OCI-LY7 (cell line): ENCODE data around the gene PCDHA9. TPM values are rescaled to one million over a fixed set of nuclear protein-coding genes. Genes with fewer than 3 reads are reported as not detected.

Experiments
- BruUV-seq: library from RNA; stranded (reverse); fragments of 400-500 nt; replicated peaks from 2 replicates; lab custom pipeline; 2021; lab: Mats Ljungman, UMichigan
- CTCF ChIA-PET: fragments of 300-600 bp; sonication (Branson Sonifier 250); formaldehyde crosslinking; loops from one replicate; lab custom pipeline; 2022; ENCODE audit warnings: antibody characterized with exemption; ENCODE audit not compliant: unreplicated experiment; lab: Charles Lee
- POLR2A ChIA-PET: fragments of 300-600 bp; sonication (Branson Sonifier 250); formaldehyde crosslinking; loops from one replicate; lab custom pipeline; 2022; ENCODE audit warnings: antibody characterized with exemption; lab: Charles Lee
- DNase-seq: peaks from one replicate; pipeline ENCODE4 v3.0.0-alpha.2; 2015; ENCODE audit warnings: low spot score
- H2AFZ ChIP-seq: fragments of 200-600 bp; sonication (generic), shearing (Covaris generic); 2 replicates; pipeline ENCODE4 v1.6.1; 2014; ENCODE audit warnings: mild to moderate bottlenecking, antibody characterized with exemption, low read length, moderate library complexity
- H3K27ac ChIP-seq: fragments of 200-600 bp; sonication (generic); 2 replicates; pipeline ENCODE4 v1.5.1; 2014; ENCODE audit warnings: mixed run types, low read depth, mild to moderate bottlenecking, moderate library complexity, low read length, inconsistent platforms; ENCODE audit not compliant: poor library complexity, severe bottlenecking
- H3K36me3 ChIP-seq: fragments of 200-600 bp; sonication (generic); 2 replicates; pipeline ENCODE4 v1.6.1; 2014; ENCODE audit warnings: mild to moderate bottlenecking, antibody characterized with exemption, low read length, moderate library complexity, mixed read lengths; ENCODE audit not compliant: insufficient read depth
- H3K4me1 ChIP-seq: fragments of 200-600 bp; sonication (generic); 2 replicates; pipeline ENCODE4 v1.5.1; 2014; ENCODE audit warnings: mild to moderate bottlenecking, low read length; ENCODE audit not compliant: insufficient read depth, poor library complexity, severe bottlenecking
- H3K4me2 ChIP-seq: fragments of 200-600 bp; sonication (generic); 2 replicates; pipeline ENCODE4 v1.6.1; 2014; ENCODE audit warnings: mild to moderate bottlenecking, low read length
- H3K4me3 ChIP-seq: fragments of 200-600 bp; sonication (generic); 2 replicates; pipeline ENCODE4 v1.5.1; 2014; ENCODE audit warnings: mild to moderate bottlenecking, low read depth, low read length; ENCODE audit not compliant: poor library complexity, severe bottlenecking
- H3K79me2 ChIP-seq: fragments of 200-600 bp; sonication (generic); 2 replicates; pipeline ENCODE4 v1.6.1; 2016; ENCODE audit warnings: low read depth, mild to moderate bottlenecking, low read length, moderate library complexity, mixed read lengths; ENCODE audit not compliant: insufficient read depth
- H3K9me2 ChIP-seq: fragments of 200-600 bp; sonication (generic); 2 replicates; pipeline ENCODE4 v1.6.1; 2016; ENCODE audit warnings: mild to moderate bottlenecking, low read length, mixed read lengths; ENCODE audit not compliant: insufficient read depth
- H3K9me3 ChIP-seq: fragments of 200-600 bp; sonication (generic); 2 replicates; pipeline ENCODE4 v1.6.1; 2014; ENCODE audit warnings: mild to moderate bottlenecking, mixed run types, low read length, mixed read lengths
- H4K20me1 ChIP-seq: fragments of 200-600 bp; sonication (generic); 2 replicates; pipeline ENCODE4 v1.6.1; 2014; ENCODE audit warnings: mild to moderate bottlenecking, antibody characterized with exemption, low read length, moderate library complexity, mixed read lengths; ENCODE audit not compliant: insufficient read depth
- EZH2phosphoT487 ChIP-seq: fragments of 200-600 bp; sonication (generic); IDR thresholded peaks from 2 replicates; pipeline ENCODE4 v1.6.1; 2018; ENCODE audit warnings: low read depth, borderline replicate concordance, mild to moderate bottlenecking, mixed run types, antibody characterized with exemption, low read length, moderate library complexity, mixed read lengths
- intact Hi-C: fragments of 100-400 bp; cut with micrococcal nuclease; formaldehyde crosslinking; loops from one replicate; pipeline ENCODE4 v1.10.0; 2022; ENCODE audit not compliant: unreplicated experiment
- total RNA-seq, 2 experiments: library from RNA; depleted of rRNA in 1 of 2; stranded (reverse); fragments of >200 nt in 1 of 2; shearing (Covaris generic) in 1 of 2; gene quantifications; 2 replicates each; pipeline ENCODE4 v1.2.3, GENCODE V29; 2014 to 2022
- TF ChIP-seq, protein P1 (sequence below): fragments of 200-600 bp; sonication (generic); conservative IDR thresholded peaks from 2 replicates; pipeline ENCODE4 v1.5.1; 2014; ENCODE audit warnings: mild to moderate bottlenecking, antibody characterized with exemption, low read length, moderate library complexity, mixed read lengths

PCDHA9 gene
- total RNA-seq, 2 experiments from 2014 or later = not detected

DNA sequence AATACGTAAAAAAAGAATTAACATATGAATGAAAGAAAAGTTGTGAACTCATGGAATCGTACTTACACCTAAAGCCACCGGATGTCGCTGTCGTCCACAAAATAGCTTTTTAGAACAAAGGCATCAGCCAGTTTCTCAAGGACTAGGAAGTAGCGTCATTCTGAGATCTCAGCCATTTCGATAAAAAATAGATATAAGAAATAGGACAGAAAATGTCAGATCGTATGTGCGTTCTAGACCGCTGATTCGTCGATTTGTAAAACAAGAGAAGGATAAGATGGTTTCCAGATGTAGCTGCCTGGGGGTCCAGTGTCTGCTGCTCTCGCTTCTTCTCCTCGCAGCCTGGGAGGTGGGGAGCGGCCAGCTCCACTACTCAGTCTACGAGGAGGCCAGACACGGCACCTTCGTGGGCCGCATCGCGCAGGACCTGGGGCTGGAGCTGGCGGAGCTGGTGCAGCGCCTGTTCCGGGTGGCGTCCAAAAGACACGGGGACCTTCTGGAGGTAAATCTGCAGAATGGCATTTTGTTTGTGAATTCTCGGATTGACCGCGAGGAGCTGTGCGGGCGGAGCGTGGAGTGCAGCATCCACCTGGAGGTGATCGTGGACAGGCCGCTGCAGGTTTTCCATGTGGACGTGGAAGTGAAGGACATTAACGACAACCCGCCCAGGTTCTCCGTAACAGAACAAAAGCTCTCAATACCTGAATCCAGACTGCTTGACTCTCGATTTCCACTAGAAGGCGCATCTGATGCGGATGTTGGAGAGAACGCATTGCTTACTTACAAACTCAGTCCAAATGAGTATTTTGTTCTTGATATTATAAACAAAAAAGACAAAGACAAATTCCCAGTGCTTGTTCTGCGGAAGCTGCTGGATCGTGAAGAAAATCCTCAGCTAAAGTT lies 7.8 kb downstream of the PCDHA9 start, which contains the start of gene PCDHA10:
Gene PCDHA10, plus strand, starts transcription at position 126 of the 903 bp plus-strand sequence. Its CDS starts 152 bp downstream, at position 278.
- Histone ChIP-seq H3K4me3 (no peak within 1 kb of the TSS), H3K9me3 (no peaks in the 10 kb centered on the region), H2AFZ (no peak within 1 kb of the TSS), H3K27ac (no peak within 1 kb of the TSS), H3K4me2 (no peak within 1 kb of the TSS), H3K4me1 (no peaks in the 10 kb centered on the region), H3K36me3 (no peaks in the 10 kb centered on the region), H3K79me2 (no peaks in the 10 kb centered on the region), H3K9me2 (no peaks in the 10 kb centered on the region), H4K20me1 (no peaks in the 10 kb centered on the region)
- BruUV-seq = no TSS peak
- POLR2A ChIA-PET = no interaction called here
- TF ChIP-seq, protein P1, sequence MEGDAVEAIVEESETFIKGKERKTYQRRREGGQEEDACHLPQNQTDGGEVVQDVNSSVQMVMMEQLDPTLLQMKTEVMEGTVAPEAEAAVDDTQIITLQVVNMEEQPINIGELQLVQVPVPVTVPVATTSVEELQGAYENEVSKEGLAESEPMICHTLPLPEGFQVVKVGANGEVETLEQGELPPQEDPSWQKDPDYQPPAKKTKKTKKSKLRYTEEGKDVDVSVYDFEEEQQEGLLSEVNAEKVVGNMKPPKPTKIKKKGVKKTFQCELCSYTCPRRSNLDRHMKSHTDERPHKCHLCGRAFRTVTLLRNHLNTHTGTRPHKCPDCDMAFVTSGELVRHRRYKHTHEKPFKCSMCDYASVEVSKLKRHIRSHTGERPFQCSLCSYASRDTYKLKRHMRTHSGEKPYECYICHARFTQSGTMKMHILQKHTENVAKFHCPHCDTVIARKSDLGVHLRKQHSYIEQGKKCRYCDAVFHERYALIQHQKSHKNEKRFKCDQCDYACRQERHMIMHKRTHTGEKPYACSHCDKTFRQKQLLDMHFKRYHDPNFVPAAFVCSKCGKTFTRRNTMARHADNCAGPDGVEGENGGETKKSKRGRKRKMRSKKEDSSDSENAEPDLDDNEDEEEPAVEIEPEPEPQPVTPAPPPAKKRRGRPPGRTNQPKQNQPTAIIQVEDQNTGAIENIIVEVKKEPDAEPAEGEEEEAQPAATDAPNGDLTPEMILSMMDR = peak; percentile 68
- no peak for TF ChIP-seq EZH2phosphoT487
- DNase-seq = peak; percentile 18
- intact Hi-C loops = no loop called here
- CTCF ChIA-PET = no interaction called here

DNA sequence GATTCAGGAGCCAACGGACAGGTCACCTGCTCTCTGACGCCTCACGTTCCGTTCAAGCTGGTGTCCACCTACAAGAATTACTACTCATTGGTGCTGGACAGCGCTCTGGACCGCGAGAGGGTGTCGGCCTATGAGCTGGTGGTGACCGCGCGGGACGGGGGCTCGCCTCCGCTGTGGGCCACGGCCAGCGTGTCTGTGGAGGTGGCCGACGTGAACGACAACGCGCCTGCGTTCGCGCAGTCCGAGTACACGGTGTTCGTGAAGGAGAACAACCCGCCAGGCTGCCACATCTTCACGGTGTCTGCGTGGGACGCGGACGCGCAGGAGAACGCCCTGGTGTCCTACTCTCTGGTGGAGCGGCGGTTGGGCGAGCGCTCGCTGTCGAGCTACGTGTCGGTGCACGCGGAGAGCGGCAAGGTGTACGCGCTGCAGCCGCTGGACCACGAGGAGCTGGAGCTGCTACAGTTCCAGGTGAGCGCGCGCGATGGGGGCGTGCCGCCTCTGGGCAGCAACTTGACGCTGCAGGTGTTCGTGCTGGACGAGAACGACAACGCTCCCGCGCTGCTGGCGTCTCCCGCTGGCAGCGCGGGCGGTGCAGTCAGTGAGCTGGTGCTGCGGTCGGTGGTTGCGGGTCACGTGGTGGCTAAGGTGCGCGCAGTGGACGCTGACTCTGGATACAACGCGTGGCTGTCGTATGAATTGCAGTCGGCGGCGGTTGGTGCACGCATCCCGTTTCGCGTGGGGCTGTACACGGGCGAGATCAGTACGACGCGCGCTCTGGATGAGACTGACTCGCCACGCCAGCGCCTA lies 9.2 kb downstream of the PCDHA9 start:
- TF ChIP-seq, protein P1 = no peak
- no peak for TF ChIP-seq EZH2phosphoT487
- Histone ChIP-seq H2AFZ (no peak overlapping the region), H4K20me1 (no peaks in the 10 kb centered on the region), H3K9me3 (no peaks in the 10 kb centered on the region), H3K4me3 (no peak overlapping the region), H3K4me2 (no peak overlapping the region), H3K27ac (no peak overlapping the region), H3K36me3 (no peaks in the 10 kb centered on the region), H3K9me2 (no peaks in the 10 kb centered on the region), H3K4me1 (no peaks in the 10 kb centered on the region), H3K79me2 (no peaks in the 10 kb centered on the region)
- POLR2A ChIA-PET = no interaction called here
- no TSS peak for BruUV-seq
- intact Hi-C loops = no loop called here
- no peak for DNase-seq
- CTCF ChIA-PET = no interaction called here
